ENCODE measurements around the gene RHOJ. TPM values are rescaled to one million over a fixed set of nuclear protein-coding genes. Genes with fewer than 3 reads are reported as not detected.

RHOJ gene
- total RNA-seq, 2 experiments from 2014 or later: not detected

DNA sequence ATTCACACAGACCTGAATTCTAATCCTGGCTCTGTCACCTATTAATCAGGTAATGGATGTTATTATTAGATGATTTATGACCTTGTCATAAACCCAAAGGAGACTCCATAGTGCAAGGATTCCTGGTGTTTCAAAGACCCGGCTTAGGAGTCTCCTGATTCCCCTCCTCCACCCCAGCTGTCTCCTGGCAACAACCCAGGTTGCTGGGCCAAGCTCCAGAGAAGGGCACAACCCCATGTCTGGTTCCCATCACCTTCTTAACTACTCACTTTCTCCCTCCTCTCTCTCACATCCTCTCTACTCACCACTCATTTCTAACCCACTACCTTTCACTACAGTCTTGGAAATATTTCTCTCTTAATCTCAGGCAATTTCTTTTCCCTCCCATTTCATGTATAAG, 41.6 kb downstream of the RHOJ start:
- peaks cover 10% of the 10 kb centered on the region for H3K27me3 Mint-ChIP-seq (ENCODE audit: low read depth)
- DNase-seq: no peak
- peaks cover 2% of the 10 kb centered on the region for H3K9me3 Mint-ChIP-seq
- no peaks in the 10 kb centered on the region for H3K36me3 Mint-ChIP-seq (ENCODE audit: low read depth)
- no peak overlapping the region for H3K4me3 Mint-ChIP-seq
- intact Hi-C loops (cut with micrococcal nuclease): no loop called here
- CTCF ChIA-PET: interaction anchor here (0.7 kb wide), 1 partner anchor 17 kb away, joined by 3 read pairs; no protein-coding TSS in a partner anchor
- H3K4me1 Mint-ChIP-seq (ENCODE audit: low read depth): no peaks in the 10 kb centered on the region
- no peak overlapping the region for H3K27ac Mint-ChIP-seq

DNA sequence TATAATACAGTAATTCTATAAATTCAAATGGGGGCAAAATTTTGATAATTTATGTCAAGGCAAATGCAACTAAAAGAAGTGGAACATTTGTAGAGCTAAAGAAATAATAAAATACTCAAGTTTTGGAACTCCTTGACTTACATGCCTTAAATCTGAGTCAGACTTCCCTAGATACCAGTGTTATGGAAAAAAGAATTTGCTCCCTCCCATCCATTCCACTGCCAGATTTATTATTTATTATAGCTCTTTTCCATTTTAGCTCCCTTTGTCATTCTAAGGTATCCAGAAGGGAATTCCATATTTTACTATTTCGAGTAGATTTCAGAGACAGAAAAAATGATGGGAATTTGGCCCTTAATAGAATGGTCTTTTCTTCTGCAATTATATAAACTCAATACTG, 44.0 kb downstream of the RHOJ start:
- no peak overlapping the region for H3K4me3 Mint-ChIP-seq
- no peaks in the 10 kb centered on the region for H3K36me3 Mint-ChIP-seq (ENCODE audit: low read depth)
- no peak overlapping the region for H3K27ac Mint-ChIP-seq
- H3K9me3 Mint-ChIP-seq: peaks cover 2% of the 10 kb centered on the region
- no peaks in the 10 kb centered on the region for H3K4me1 Mint-ChIP-seq (ENCODE audit: low read depth)
- CTCF ChIA-PET: no interaction called here
- peaks cover 10% of the 10 kb centered on the region for H3K27me3 Mint-ChIP-seq (ENCODE audit: low read depth)
- intact Hi-C loops (cut with micrococcal nuclease): no loop called here
- no peak for DNase-seq

DNA sequence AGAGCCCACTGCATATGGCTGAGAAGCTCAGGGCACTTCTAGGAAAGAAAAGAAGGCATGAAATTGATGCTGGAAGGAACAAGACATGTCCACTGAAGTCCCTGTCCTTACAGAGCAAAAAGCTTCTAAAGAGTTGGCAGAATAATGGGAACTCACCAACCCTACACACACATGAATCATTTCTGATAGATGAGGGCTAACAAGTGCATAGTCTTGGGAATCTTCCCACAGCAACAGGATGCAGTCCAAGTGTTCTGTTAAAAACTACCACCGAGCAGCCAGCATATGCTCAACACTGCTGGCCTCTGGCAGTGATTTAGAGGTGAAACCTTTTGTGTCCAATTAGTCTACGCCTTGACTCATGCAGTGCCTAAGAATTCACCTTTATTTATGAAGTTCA, 44.8 kb downstream of the RHOJ start:
- Mint-ChIP-seq H3K27me3 (ENCODE audit: low read depth) (peaks cover 10% of the 10 kb centered on the region), H3K9me3 (peaks cover 2% of the 10 kb centered on the region), H3K36me3 (ENCODE audit: low read depth) (no peaks in the 10 kb centered on the region), H3K27ac (no peak overlapping the region), H3K4me3 (no peak overlapping the region), H3K4me1 (ENCODE audit: low read depth) (no peaks in the 10 kb centered on the region)
- intact Hi-C loops (cut with micrococcal nuclease): no loop called here
- CTCF ChIA-PET: no interaction called here
- DNase-seq: no peak

DNA sequence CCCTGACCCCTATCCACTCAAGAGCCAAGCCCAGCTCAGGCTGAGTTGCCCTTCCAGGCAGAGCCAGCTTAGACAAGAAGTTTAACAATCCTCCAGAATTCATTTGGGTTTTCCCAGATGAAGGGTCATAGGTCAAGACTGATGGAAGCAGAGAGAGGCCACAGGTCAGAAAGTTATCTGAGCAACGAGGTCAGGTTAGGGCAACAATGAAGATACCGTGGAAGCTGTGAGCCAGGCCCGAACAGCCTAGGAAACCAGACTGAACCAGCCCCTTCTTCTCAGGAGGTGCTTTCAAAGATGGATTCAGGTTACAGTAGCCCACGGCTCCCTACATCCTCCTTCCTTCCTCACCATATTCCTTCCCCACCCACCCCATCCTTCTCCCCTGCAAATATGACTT, 53.1 kb downstream of the RHOJ start:
- DNase-seq: no peak
- Mint-ChIP-seq H3K4me1 (ENCODE audit: low read depth) (no peaks in the 10 kb centered on the region), H3K4me3 (no peak overlapping the region), H3K27me3 (ENCODE audit: low read depth) (peaks cover 12% of the 10 kb centered on the region), H3K27ac (no peak overlapping the region), H3K36me3 (ENCODE audit: low read depth) (no peaks in the 10 kb centered on the region), H3K9me3 (no peaks in the 10 kb centered on the region)
- CTCF ChIA-PET: interaction anchor here (0.7 kb wide), 1 partner anchor 140 kb away, joined by 3 read pairs; no protein-coding TSS in a partner anchor
- intact Hi-C loops (cut with micrococcal nuclease): no loop called here

DNA sequence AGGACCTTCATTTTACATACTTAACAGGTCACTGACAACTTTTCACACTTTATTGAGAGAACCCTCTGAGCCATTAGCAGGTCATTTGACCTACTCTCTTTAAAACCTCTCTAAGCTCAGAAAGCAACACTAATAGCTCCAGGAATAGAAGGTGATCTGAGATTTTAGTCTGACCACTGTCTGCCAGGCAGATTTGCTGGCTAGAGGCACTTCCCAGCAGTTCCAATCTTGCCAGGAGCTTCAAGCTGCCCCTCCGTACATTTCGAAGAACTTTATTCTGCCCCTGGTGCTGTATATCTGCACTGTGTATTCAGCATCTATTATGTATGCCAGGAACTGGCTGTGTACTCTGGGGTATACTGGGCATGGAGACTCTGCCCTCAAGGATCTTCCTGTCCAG, 58.2 kb downstream of the RHOJ start:
- Mint-ChIP-seq H3K27ac (no peak overlapping the region), H3K4me1 (ENCODE audit: low read depth) (no peaks in the 10 kb centered on the region), H3K36me3 (ENCODE audit: low read depth) (no peaks in the 10 kb centered on the region), H3K4me3 (no peak overlapping the region), H3K9me3 (no peaks in the 10 kb centered on the region), H3K27me3 (ENCODE audit: low read depth) (peaks cover 27% of the 10 kb centered on the region)
- intact Hi-C loops (cut with micrococcal nuclease): no loop called here
- CTCF ChIA-PET: interaction anchor here (0.9 kb wide), 1 partner anchor 16 kb away, joined by 3 read pairs; no protein-coding TSS in a partner anchor
- DNase-seq: no peak

DNA sequence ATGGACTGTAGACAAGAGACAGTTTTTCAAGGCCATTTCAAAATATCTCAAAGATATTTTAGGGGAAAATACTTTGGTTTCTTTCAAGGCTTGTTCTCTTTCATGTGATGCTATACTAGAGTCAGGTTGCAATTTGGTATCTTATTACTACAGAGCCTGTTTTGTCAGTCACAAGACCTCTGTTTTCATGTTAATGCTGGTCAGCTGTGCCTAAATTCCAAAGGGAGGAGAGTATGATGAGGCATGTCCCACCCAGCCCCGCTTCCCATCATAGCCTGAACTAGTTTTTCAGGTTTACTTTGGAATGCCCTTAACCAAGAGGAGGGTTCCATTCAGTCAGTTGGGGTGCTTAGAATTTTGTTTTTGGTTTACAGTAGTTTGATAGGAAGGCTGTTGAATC, 61.9 kb downstream of the RHOJ start:
- no peaks in the 10 kb centered on the region for H3K4me1 Mint-ChIP-seq (ENCODE audit: low read depth)
- CTCF ChIA-PET: no interaction called here
- peaks cover 21% of the 10 kb centered on the region for H3K27me3 Mint-ChIP-seq (ENCODE audit: low read depth)
- no peaks in the 10 kb centered on the region for H3K9me3 Mint-ChIP-seq
- no peak for DNase-seq
- no peaks in the 10 kb centered on the region for H3K36me3 Mint-ChIP-seq (ENCODE audit: low read depth)
- H3K27ac Mint-ChIP-seq: no peak overlapping the region
- intact Hi-C loops (cut with micrococcal nuclease): no loop called here
- no peak overlapping the region for H3K4me3 Mint-ChIP-seq

DNA sequence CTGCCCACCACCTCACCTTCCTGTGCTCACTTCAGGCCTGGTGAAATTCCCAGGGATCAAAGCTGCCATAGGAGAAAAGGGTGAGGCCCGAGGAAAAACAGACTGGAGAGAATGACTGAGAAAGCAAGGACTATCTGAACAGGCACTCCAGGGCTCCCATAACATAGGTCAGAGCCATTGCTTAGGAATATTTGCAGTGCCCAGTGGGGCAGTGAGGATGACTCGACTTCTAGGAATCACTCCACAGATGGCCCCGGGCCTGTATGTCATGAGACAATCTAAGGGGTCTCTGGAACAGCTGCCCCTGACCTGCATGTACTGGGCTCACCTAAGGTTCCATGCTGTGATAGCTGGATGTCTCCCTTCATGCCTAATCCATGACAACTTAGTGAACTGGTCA, 62.9 kb downstream of the RHOJ start:
- CTCF ChIA-PET: no interaction called here
- DNase-seq: no peak
- Mint-ChIP-seq H3K36me3 (ENCODE audit: low read depth) (no peaks in the 10 kb centered on the region), H3K4me3 (no peak overlapping the region), H3K4me1 (ENCODE audit: low read depth) (no peaks in the 10 kb centered on the region), H3K27ac (no peak overlapping the region), H3K9me3 (no peaks in the 10 kb centered on the region), H3K27me3 (ENCODE audit: low read depth) (peaks cover 16% of the 10 kb centered on the region)
- intact Hi-C loops (cut with micrococcal nuclease): no loop called here

DNA sequence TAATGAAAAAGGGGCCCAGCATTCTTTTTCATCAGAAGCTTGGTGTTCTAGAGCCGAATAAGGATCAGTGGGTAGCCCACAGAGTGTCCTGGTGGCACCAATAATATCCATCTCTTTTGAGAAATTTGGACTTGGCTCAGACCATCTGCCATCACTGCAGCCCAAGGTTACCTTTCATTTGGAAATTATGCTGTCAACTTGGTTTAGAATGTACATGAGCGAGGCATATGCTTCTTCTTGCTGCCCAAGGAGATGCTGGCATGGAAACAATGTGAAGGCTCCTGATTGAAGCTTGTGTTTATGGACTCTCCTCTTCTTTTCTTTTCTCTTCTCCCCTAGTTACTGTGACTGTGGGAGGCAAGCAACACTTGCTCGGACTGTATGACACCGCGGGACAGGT, 64.5 kb downstream of the RHOJ start:
- CTCF ChIA-PET: no interaction called here
- Mint-ChIP-seq H3K27me3 (ENCODE audit: low read depth) (peaks cover 11% of the 10 kb centered on the region), H3K36me3 (ENCODE audit: low read depth) (no peaks in the 10 kb centered on the region), H3K27ac (no peak overlapping the region), H3K4me3 (no peak overlapping the region), H3K9me3 (no peaks in the 10 kb centered on the region), H3K4me1 (ENCODE audit: low read depth) (no peaks in the 10 kb centered on the region)
- no peak for DNase-seq
- intact Hi-C loops (cut with micrococcal nuclease): no loop called here

DNA sequence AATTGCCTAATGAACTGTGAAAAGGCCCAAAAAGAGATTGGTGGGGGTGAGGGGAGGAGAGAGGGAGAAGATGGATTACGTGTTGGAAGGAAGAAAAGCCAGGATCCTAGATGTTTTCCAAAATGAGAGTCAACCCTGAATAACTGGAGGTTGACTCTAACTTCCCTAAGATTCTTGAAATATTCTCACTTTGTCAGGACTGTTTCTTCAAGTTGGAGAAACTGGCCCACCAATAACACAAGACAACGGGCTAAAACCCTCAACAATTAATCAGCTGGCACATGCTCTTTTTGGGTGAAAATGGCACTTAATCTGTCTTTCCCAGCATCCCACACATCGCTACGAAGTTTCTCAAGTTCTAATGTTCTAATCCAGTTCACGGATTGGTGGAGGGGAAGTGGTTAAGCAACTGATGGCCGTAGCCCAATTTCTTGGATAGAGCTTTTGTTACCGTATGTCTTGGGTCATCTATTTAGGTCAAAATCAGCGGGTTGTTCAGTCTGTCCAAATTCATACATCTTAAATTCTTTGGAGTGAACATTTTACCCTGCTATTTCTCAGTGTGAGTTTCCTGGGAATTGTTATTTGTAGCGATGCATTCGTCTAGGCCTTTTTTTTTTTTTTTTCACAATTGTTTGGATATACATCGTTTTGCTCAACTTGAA, 65.5 kb downstream of the RHOJ start:
- H3K27me3 Mint-ChIP-seq (ENCODE audit: low read depth): peaks cover 11% of the 10 kb centered on the region
- H3K27ac Mint-ChIP-seq: no peak overlapping the region
- CTCF ChIA-PET: interaction anchor here (0.8 kb wide), 1 partner anchor 100 kb away, joined by 3 read pairs; no protein-coding TSS in a partner anchor
- H3K4me3 Mint-ChIP-seq: no peak overlapping the region
- H3K9me3 Mint-ChIP-seq: no peaks in the 10 kb centered on the region
- H3K4me1 Mint-ChIP-seq (ENCODE audit: low read depth): no peaks in the 10 kb centered on the region
- intact Hi-C loops (cut with micrococcal nuclease): loop anchor here (10.0 kb wide), 2 partner anchors 1375 to 1805 kb away; no protein-coding TSS in a partner anchor
- no peak for DNase-seq
- no peaks in the 10 kb centered on the region for H3K36me3 Mint-ChIP-seq (ENCODE audit: low read depth)

DNA sequence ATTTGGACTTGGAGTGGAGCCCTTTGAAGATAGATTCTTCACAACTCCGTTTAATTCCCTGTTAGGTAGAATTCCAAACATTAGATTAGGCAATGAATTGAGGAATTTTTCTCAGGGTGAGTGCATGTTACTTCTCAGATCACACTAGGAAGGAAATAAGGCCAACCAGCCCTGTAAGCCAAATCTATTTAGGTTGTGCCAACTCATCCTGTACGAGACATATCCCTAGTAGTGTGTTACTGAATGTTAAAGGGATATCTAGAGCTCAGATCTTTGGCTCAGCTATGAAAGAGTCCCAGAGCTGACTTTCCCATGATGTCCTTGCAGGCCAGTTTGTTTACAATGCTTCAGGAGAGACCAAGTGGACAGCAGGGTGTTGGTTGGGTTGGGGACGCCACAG, 68.9 kb downstream of the RHOJ start:
- no peak overlapping the region for H3K27ac Mint-ChIP-seq
- no peaks in the 10 kb centered on the region for H3K4me1 Mint-ChIP-seq (ENCODE audit: low read depth)
- H3K4me3 Mint-ChIP-seq: no peak overlapping the region
- CTCF ChIA-PET: interaction anchor here (0.8 kb wide), 1 partner anchor 1101 kb away, joined by 3 read pairs; no protein-coding TSS in a partner anchor
- H3K27me3 Mint-ChIP-seq (ENCODE audit: low read depth): peaks cover 2% of the 10 kb centered on the region
- no peak for DNase-seq
- H3K36me3 Mint-ChIP-seq (ENCODE audit: low read depth): no peaks in the 10 kb centered on the region
- intact Hi-C loops (cut with micrococcal nuclease): loop anchor here (10.0 kb wide), 2 partner anchors 1378 to 1808 kb away; no protein-coding TSS in a partner anchor
- no peaks in the 10 kb centered on the region for H3K9me3 Mint-ChIP-seq

DNA sequence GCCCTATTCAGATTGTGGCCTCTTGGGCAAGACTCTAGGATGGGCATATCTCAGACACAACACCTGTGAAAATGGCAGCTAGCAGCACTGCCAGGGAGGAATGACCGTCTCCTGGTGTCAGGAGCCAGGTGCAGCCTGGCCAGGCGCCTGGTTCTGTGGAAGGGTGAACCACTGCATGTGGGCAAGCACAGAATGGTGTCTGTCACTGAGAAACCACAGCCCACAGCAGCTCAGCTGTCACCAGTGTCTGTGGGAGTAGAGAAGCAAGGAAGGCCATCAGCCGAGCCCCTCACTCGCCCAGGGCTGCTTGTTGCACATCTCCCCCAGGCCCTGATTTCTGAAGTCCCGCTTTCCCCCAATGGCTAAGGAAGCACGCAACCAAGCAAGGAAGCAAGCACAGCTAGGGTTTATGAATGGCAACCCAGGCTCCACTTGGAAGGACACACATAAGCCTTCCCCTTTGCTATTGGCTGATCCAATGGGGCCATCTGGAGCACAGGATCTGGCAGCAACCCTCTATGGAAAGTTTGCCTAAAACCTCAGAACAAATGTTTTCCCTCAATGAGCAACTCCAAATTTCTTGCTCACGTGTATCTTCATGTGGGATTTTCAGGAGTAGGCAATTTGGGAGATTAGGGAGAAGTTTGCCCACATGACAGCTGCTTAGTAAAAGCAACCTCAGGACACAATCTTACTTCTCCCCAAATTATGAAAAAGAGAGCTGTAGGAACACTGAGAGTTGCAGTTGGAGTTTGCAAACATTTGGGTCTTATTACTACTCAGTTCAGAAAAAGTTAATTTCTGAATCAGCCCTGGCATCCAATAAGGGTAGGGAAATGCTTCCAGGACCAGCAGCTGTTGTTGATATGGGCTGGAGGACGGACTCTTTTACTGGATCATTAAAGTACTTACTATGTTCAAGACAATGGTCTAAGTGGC, 69.7 kb downstream of the RHOJ start:
- no peaks in the 10 kb centered on the region for H3K9me3 Mint-ChIP-seq
- no peak overlapping the region for H3K4me3 Mint-ChIP-seq
- H3K4me1 Mint-ChIP-seq (ENCODE audit: low read depth): no peaks in the 10 kb centered on the region
- H3K27me3 Mint-ChIP-seq (ENCODE audit: low read depth): peaks cover 2% of the 10 kb centered on the region
- H3K27ac Mint-ChIP-seq: no peak overlapping the region
- no peak for DNase-seq
- intact Hi-C loops (cut with micrococcal nuclease): loop anchor here (10.0 kb wide), 2 partner anchors 1379 to 1809 kb away; no protein-coding TSS in a partner anchor
- H3K36me3 Mint-ChIP-seq (ENCODE audit: low read depth): no peaks in the 10 kb centered on the region
- CTCF ChIA-PET: interaction anchor here (0.8 kb wide), 1 partner anchor 1101 kb away, joined by 3 read pairs; no protein-coding TSS in a partner anchor

DNA sequence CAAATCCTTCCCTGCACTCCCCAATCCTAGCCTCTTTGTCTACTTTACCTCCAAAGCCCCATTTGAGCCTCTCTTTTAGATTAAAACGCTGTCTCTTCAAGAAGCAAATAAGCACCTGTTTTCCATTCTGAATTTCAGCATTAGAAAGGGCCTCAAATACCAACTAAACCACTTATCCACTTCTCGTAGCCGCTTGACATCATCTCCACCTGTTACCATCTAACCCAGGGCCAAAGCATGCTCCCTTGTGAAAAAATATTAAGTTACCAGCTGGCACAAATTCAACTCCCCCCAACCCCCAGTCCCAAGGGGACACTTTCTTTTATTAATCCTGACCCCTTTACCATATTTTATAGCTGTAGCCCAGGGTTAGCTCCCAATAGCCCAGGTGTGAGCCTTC, 71.4 kb downstream of the RHOJ start:
- H3K4me3 Mint-ChIP-seq: no peak overlapping the region
- no peaks in the 10 kb centered on the region for H3K36me3 Mint-ChIP-seq (ENCODE audit: low read depth)
- no peak for DNase-seq
- H3K4me1 Mint-ChIP-seq (ENCODE audit: low read depth): no peaks in the 10 kb centered on the region
- H3K27ac Mint-ChIP-seq: no peak overlapping the region
- H3K9me3 Mint-ChIP-seq: no peaks in the 10 kb centered on the region
- H3K27me3 Mint-ChIP-seq (ENCODE audit: low read depth): peaks cover 2% of the 10 kb centered on the region
- intact Hi-C loops (cut with micrococcal nuclease): loop anchor here (1.0 to 10.0 kb wide), 5 partner anchors 101 to 1811 kb away; no protein-coding TSS in a partner anchor
- CTCF ChIA-PET: interaction anchor here (0.8 to 2.2 kb wide), 4 partner anchors 8 to 1112 kb away, joined by 3 to 5 read pairs (median 4); no protein-coding TSS in a partner anchor
